Keratinocyte (primary cell): ENCODE results near the gene CAPZB. TPM values are rescaled to one million over a fixed set of nuclear protein-coding genes. Genes with fewer than 3 reads are reported as not detected.

ENCODE experiments used
- DNase-seq: peaks from one replicate; pipeline ENCODE4 v3.0.0-alpha.2; 2011; ENCODE audit warnings: low read depth, missing footprints, low spot score
- FAIRE-seq: peaks from 2 replicates; lab custom pipeline; 2011; peaks lifted over from hg19 to GRCh38; lab: Jason Lieb, UNC
- H2AFZ ChIP-seq: 2 replicates; pipeline ENCODE4 v1.6.0; 2012; ENCODE audit warnings: low read length, control low read depth, inconsistent platforms; ENCODE audit not compliant: control insufficient read depth
- H3K27ac ChIP-seq: 2 replicates; pipeline ENCODE4 v1.5.1; 2011; ENCODE audit warnings: low read length; ENCODE audit not compliant: control insufficient read depth, insufficient read depth
- H3K27me3 ChIP-seq: 3 replicates; pipeline ENCODE4 v1.6.0; 2011; ENCODE audit warnings: low read length; ENCODE audit not compliant: control insufficient read depth, insufficient read depth; ENCODE audit errors: extremely low read depth
- H3K36me3 ChIP-seq, 2 experiments: 2 replicates in 1 of 2; 3 replicates in 1 of 2; pipeline ENCODE4 v1.5.1; 2011; ENCODE audit warnings: low read length in 2 of 2, mild to moderate bottlenecking in 1 of 2; ENCODE audit not compliant: control insufficient read depth in 2 of 2, insufficient read depth in 2 of 2; ENCODE audit errors: extremely low read depth in 1 of 2
- H3K4me1 ChIP-seq: 3 replicates; pipeline ENCODE4 v1.5.1; 2011; ENCODE audit warnings: low read length; ENCODE audit not compliant: control insufficient read depth, insufficient read depth; ENCODE audit errors: extremely low read depth
- H3K4me2 ChIP-seq: 3 replicates; pipeline ENCODE4 v1.6.0; 2011; ENCODE audit warnings: low read depth, low read length; ENCODE audit not compliant: control insufficient read depth, insufficient read depth; ENCODE audit errors: extremely low read depth
- H3K4me3 ChIP-seq, 3 experiments: fragments of 200-600 bp in 1 of 3; sonication (generic) in 1 of 3; 2 replicates in 2 of 3; 3 replicates in 1 of 3; pipeline ENCODE4 v1.5.1; 2011 to 2016; ENCODE audit warnings: low read length in 3 of 3, mild to moderate bottlenecking in 3 of 3, control low read depth in 2 of 3, inconsistent platforms in 1 of 3, low read depth in 1 of 3, mixed read lengths in 1 of 3, mixed run types in 1 of 3, moderate library complexity in 1 of 3; ENCODE audit not compliant: control insufficient read depth in 2 of 3, insufficient read depth in 2 of 3; ENCODE audit errors: extremely low read depth in 1 of 3
- H3K79me2 ChIP-seq: 2 replicates; pipeline ENCODE4 v1.6.0; 2012; ENCODE audit warnings: low read length; ENCODE audit not compliant: control insufficient read depth, insufficient read depth
- H3K9ac ChIP-seq: 3 replicates; pipeline ENCODE4 v1.6.0; 2011; ENCODE audit warnings: low read length; ENCODE audit not compliant: control insufficient read depth, insufficient read depth; ENCODE audit errors: extremely low read depth
- H3K9me1 ChIP-seq: 3 replicates; pipeline ENCODE4 v1.6.0; 2011; ENCODE audit warnings: low read length; ENCODE audit not compliant: control insufficient read depth, insufficient read depth; ENCODE audit errors: extremely low read depth
- H3K9me3 ChIP-seq: 2 replicates; pipeline ENCODE4 v1.5.1; 2012; ENCODE audit warnings: low read depth, low read length; ENCODE audit not compliant: control insufficient read depth
- H4K20me1 ChIP-seq: 3 replicates; pipeline ENCODE4 v1.6.0; 2011; ENCODE audit warnings: low read length; ENCODE audit not compliant: control insufficient read depth, insufficient read depth; ENCODE audit errors: extremely low read depth
- EZH2 ChIP-seq: IDR thresholded peaks from one replicate; pipeline ENCODE4 v1.6.1; 2012; ENCODE audit warnings: inconsistent platforms, mild to moderate bottlenecking, low read length, moderate library complexity
- dilution Hi-C: fragments of 300-500 bp; cut with MboI; formaldehyde crosslinking; loops from one replicate; pipeline ENCODE4 v1.7.0; 2020; ENCODE audit warnings: low sequenced_read_pairs; ENCODE audit not compliant: extremely low pct_ligation_motif_present
- polyA plus RNA-seq, 5 experiments: library from polyadenylated mRNA; depleted of rRNA in 3 of 5; stranded (reverse) in 3 of 5; stranded (forward) in 1 of 5; unstranded in 1 of 5; fragments of >200 nt; gene quantifications; 1 replicate in 1 of 5; 2 replicates in 3 of 5; 3 replicates in 1 of 5; pipeline versions ENCODE4 v1.2.1 to v1.2.3, GENCODE V29; 2011 to 2012; ENCODE audit warnings: missing spikeins in 2 of 5, low read depth in 1 of 5, low replicate concordance in 1 of 5
- TF ChIP-seq, protein P1 (sequence below), 3 experiments: IDR thresholded peaks in 1 of 3; conservative IDR thresholded peaks in 1 of 3; optimal IDR thresholded peaks in 1 of 3; 2 replicates in 2 of 3; 3 replicates in 1 of 3; pipeline versions ENCODE3 to v1.5.1; 2011; ENCODE audit warnings: low read length in 3 of 3, mild to moderate bottlenecking in 3 of 3, moderate library complexity in 2 of 3, control low read depth in 1 of 3, inconsistent platforms in 1 of 3; ENCODE audit not compliant: insufficient read depth in 2 of 3; ENCODE audit errors: extremely low read depth in 1 of 3

CAPZB gene
- polyA plus RNA-seq, 1 donor (not counting 4 experiments of a cell fraction or from before 2014, with no cell fraction given), result 193 TPM

DNA sequence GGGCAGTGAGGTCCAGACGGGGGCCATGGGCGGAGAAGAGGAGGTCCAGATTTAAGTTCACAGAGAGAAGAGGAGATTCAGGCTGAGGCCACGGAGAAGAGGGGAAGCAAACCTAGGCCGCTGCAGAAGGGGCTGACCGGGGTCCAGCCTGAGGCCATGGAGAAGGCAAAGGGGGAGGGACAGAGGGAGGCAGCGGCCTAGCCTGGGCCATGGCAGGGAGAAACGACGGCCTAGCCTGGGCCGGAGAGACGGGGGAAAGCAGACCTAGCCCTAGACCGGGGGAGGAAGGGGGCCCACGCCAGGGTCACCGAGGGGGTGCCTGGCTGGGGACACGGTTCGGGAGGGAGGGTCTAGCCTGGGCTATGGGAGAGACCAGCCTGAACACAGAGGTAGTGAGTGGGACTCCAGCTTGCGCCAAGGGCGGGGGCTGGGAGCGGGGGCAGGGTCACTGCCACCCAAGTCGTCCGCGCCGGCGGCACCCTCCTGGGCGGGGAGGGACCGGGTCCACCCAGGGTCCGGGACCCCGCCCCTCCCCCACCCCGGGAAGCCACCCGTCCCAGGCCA is 459 bp downstream of the CAPZB start:
- peak overlapping the region; percentile 83 for H3K27ac ChIP-seq
- TF ChIP-seq EZH2, result no peak
- TF ChIP-seq, protein P1, sequence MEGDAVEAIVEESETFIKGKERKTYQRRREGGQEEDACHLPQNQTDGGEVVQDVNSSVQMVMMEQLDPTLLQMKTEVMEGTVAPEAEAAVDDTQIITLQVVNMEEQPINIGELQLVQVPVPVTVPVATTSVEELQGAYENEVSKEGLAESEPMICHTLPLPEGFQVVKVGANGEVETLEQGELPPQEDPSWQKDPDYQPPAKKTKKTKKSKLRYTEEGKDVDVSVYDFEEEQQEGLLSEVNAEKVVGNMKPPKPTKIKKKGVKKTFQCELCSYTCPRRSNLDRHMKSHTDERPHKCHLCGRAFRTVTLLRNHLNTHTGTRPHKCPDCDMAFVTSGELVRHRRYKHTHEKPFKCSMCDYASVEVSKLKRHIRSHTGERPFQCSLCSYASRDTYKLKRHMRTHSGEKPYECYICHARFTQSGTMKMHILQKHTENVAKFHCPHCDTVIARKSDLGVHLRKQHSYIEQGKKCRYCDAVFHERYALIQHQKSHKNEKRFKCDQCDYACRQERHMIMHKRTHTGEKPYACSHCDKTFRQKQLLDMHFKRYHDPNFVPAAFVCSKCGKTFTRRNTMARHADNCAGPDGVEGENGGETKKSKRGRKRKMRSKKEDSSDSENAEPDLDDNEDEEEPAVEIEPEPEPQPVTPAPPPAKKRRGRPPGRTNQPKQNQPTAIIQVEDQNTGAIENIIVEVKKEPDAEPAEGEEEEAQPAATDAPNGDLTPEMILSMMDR (optimal IDR thresholded peaks at IDR 0.05 in 1 of 3, IDR thresholded peaks at IDR 0.05 in 1 of 3, conservative IDR thresholded peaks at IDR 0.05 in 1 of 3; ENCODE audit: extremely low read depth in 1 of 3, insufficient read depth in 2 of 3, low read length in 3 of 3), result no peak
- peaks cover 39% of the 10 kb centered on the region for H4K20me1 ChIP-seq
- peaks cover 56% of the 10 kb centered on the region for H3K79me2 ChIP-seq
- peaks cover 6% of the 10 kb centered on the region for H3K9me1 ChIP-seq
- H3K4me2 ChIP-seq, result peak overlapping the region; percentile 96
- dilution Hi-C loops, result no loop called here
- no peaks in the 10 kb centered on the region for H3K9me3 ChIP-seq
- H3K27me3 ChIP-seq, result no peaks in the 10 kb centered on the region
- peak overlapping the region; percentile 88 to 96 (median 95) for H3K4me3 ChIP-seq
- peaks cover 5 to 16% of the 10 kb centered on the region in 2 experiments for H3K36me3 ChIP-seq
- peaks cover 36% of the 10 kb centered on the region for H3K4me1 ChIP-seq
- DNase-seq, result no peak
- H2AFZ ChIP-seq, result peak overlapping the region; percentile 51
- FAIRE-seq, result no peak
- H3K9ac ChIP-seq, result peak overlapping the region; percentile 90

- DNase-seq (no peak), FAIRE-seq (no peak)
- H3K9me1 ChIP-seq, result peaks cover 6% of the 10 kb centered on the region
- peaks cover 36% of the 10 kb centered on the region for H3K4me1 ChIP-seq
- no peak overlapping the region for H2AFZ ChIP-seq
- peak overlapping the region; percentile 83 for H3K27ac ChIP-seq
- dilution Hi-C loops, result no loop called here
- H3K9me3 ChIP-seq, result no peaks in the 10 kb centered on the region
- H3K27me3 ChIP-seq, result no peaks in the 10 kb centered on the region
- peak overlapping the region; percentile 96 for H3K4me2 ChIP-seq
- peaks cover 7 to 16% of the 10 kb centered on the region in 2 experiments for H3K36me3 ChIP-seq
- peaks cover 61% of the 10 kb centered on the region for H3K79me2 ChIP-seq
- H3K9ac ChIP-seq, result peak overlapping the region; percentile 90
- peak overlapping the region; percentile 88 to 96 (median 95) for H3K4me3 ChIP-seq
- TF ChIP-seq, protein P1 (optimal IDR thresholded peaks at IDR 0.05 in 1 of 3, IDR thresholded peaks at IDR 0.05 in 1 of 3, conservative IDR thresholded peaks at IDR 0.05 in 1 of 3; ENCODE audit: extremely low read depth in 1 of 3, insufficient read depth in 2 of 3, low read length in 3 of 3), result no peak
- peaks cover 44% of the 10 kb centered on the region for H4K20me1 ChIP-seq
Measured at GRCh38 chr1:19484338-19484797, 971 bp downstream of the CAPZB start.
